KOPT-K1 (cell line): ENCODE data around the gene EGFLAM.
"Not testable (repeated sequence)": the region's sequence is repeated elsewhere in the genome, so short reads cannot be mapped to it uniquely, and the experiment has no call there.

Experiments used
- H3K27ac ChIP-seq: fragments of 200-600 bp; sonication (generic); 2 replicates; pipeline ENCODE4 v1.5.1; 2016; ENCODE audit warnings: antibody characterized with exemption, mild to moderate bottlenecking, low read depth, low read length; ENCODE audit not compliant: poor library complexity, severe bottlenecking
- H3K36me3 ChIP-seq: fragments of 200-600 bp; sonication (generic); 2 replicates; pipeline ENCODE4 v1.5.1; 2017; ENCODE audit warnings: antibody characterized with exemption, mild to moderate bottlenecking, low read length, moderate library complexity; ENCODE audit not compliant: insufficient read depth
- H3K9me3 ChIP-seq: fragments of 200-600 bp; sonication (generic); 2 replicates; pipeline ENCODE4 v1.5.1; 2017; ENCODE audit warnings: antibody characterized with exemption, low read length, mild to moderate bottlenecking; ENCODE audit not compliant: insufficient read depth, poor library complexity, severe bottlenecking

The EGFLAM gene

GRCh38 chr5:38331831-38332230, 73.5 kb downstream of the EGFLAM start:
- no peaks in the 10 kb centered on the region for H3K9me3 ChIP-seq
- H3K27ac ChIP-seq = no peak overlapping the region
- no peaks in the 10 kb centered on the region for H3K36me3 ChIP-seq

GRCh38 chr5:38333181-38333580, 74.8 kb downstream of the EGFLAM start:
- H3K36me3 ChIP-seq, H3K9me3 ChIP-seq, H3K27ac ChIP-seq: not testable (repeated sequence)

DNA sequence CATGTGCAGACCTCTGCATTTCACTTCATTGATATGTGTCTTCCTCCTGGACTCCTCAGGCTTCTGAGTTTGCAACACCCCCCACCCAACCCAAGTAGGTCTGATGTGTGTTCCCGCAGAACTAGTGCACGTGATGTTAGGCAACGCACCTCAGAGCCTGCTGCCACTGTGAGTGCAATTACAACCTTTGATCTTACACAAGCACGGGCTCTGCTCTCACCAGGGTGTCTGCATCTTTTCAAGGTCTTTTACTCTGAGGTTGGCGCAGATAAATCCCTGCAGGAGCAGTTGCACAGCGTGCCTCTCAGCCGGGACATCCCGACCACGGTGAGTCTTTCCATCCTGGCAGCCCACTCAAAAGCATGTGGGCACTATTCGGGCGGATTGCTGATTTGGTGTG, 80.1 kb downstream of the EGFLAM start:
- H3K9me3 ChIP-seq = no peaks in the 10 kb centered on the region
- H3K36me3 ChIP-seq = no peaks in the 10 kb centered on the region
- H3K27ac ChIP-seq = no peak overlapping the region

DNA sequence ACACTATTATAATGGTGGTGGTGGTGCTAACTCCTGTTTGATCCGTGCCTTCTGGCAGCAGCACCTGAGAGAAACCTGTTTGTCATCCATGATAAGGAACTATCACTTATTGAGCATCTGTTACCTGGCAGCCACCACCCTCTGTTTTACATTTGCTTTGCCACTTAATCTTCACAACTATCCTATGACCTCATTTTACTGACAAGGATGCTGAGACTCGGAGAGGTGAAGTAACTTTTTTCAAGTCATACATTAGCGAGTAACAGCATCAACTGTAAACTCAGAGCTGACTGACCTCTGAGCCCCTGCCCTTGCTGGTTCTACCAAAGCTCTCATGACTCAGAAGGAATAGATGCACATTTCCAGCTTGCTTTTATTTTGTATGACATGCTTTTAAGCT, 81.1 kb downstream of the EGFLAM start:
- H3K9me3 ChIP-seq = no peaks in the 10 kb centered on the region
- no peaks in the 10 kb centered on the region for H3K36me3 ChIP-seq
- H3K27ac ChIP-seq = no peak overlapping the region

GRCh38 chr5:38341056-38341455, 82.7 kb downstream of the EGFLAM start:
- Histone ChIP-seq H3K27ac (no peak overlapping the region), H3K9me3 (no peaks in the 10 kb centered on the region), H3K36me3 (no peaks in the 10 kb centered on the region)

GRCh38 chr5:38341641-38342040, 83.3 kb downstream of the EGFLAM start:
- Histone ChIP-seq H3K27ac (no peak overlapping the region), H3K9me3 (no peaks in the 10 kb centered on the region), H3K36me3 (no peaks in the 10 kb centered on the region)

- H3K27ac ChIP-seq = no peak overlapping the region
- no peaks in the 10 kb centered on the region for H3K36me3 ChIP-seq
- H3K9me3 ChIP-seq = no peaks in the 10 kb centered on the region
Observed at GRCh38 chr5:38342261-38342660, 83.9 kb downstream of the EGFLAM start.

- Histone ChIP-seq H3K9me3 (no peaks in the 10 kb centered on the region), H3K36me3 (no peaks in the 10 kb centered on the region), H3K27ac (no peak overlapping the region)
Observed at GRCh38 chr5:38344891-38345290, 86.5 kb downstream of the EGFLAM start.

- Histone ChIP-seq H3K27ac (no peak overlapping the region), H3K36me3 (no peaks in the 10 kb centered on the region), H3K9me3 (no peaks in the 10 kb centered on the region)
Observed at GRCh38 chr5:38346593-38346992, 88.2 kb downstream of the EGFLAM start.

DNA sequence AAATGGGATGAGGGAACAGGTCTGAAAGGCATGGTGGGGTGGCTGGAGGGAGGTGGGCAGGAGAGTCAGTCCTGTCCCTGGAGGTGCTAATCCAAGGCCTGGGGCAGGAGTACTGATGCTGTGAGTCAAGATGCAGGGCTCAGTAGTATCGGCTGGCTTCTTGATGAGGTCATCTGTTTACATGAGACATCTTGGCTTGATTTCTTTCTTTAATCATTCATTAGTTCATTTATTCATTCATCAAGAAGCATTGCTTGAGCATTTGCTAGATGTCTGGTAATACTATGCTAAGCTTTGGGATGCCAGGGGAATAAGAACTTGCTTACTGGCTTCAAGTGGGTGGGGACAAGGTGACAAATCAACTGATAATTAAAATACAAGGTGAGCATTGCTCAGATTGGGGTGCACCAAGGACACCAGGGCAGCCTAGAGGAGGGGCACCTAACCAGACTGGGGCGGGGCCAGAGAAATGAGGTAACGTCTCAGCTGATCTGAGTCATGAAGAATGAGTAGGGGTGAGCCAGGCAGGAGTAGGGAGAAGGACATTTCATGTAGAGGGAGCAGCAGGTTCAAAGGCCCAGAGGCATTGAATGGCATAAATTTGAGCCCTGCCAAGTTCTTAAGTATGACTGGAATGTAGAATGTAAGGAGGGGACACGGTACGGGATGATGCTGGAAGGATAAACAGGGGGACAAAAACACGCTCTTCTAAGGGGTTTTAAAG, 88.8 kb downstream of the EGFLAM start:
- Histone ChIP-seq H3K9me3 (no peaks in the 10 kb centered on the region), H3K27ac (no peak overlapping the region), H3K36me3 (no peaks in the 10 kb centered on the region)

- H3K36me3 ChIP-seq = no peaks in the 10 kb centered on the region
- H3K9me3 ChIP-seq = no peaks in the 10 kb centered on the region
- H3K27ac ChIP-seq = no peak overlapping the region
Observed at GRCh38 chr5:38347896-38348295, 89.5 kb downstream of the EGFLAM start.

DNA sequence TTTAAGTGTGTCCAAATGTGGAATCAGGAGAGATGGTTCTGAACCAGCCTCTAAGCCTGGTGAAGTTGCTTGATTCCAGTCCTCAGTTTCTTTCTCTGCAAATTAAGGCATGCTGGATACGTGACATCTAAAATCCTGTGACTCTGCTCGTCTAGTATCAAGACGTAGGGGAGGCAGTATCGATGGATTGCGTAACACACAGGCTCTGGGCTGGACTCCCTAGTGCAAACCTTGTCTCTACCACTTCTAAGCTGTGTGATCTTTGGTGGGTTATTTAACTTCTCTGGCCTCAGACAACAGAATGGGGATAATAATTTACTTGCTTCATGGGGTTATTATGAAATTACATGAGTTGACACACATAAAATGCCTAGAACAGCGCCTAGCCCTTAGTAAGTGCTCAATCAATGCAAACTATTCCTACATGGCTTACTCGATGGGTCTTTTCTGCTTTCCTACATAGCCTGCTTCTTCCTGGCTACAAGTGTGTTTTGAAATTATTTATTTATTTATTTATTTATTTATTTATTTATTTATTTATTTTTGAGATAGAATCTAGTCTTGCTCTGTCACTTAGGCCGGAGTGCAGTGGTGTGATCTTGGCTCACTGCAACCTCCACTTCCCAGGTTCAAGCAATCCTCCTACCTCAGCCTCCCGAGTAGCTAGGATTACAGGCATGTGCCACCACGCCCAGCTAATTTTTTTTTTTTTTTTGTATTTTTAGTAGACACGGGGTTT, 102.1 kb downstream of the EGFLAM start:
- Histone ChIP-seq H3K27ac (no peak overlapping the region), H3K9me3 (no peaks in the 10 kb centered on the region), H3K36me3 (no peaks in the 10 kb centered on the region)

DNA sequence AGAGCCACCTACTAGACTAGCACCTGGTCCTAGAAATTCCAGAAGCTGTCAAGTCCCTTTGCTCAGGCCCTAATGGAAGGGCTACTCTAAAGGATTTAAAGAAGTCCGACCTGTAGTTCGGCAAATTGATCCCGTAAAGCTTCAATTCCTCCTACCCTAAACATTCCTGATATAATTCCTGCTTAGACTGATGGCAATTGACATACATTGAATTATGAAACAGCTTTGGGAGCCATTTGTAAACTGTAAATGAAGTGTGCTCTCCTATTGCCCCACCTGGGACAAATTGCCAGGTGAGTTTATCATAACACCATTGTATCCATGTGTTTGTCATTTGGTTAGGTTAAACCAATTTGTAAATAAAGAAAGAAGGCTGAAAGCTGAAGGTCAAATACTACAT, 104.4 kb downstream of the EGFLAM start:
- H3K27ac ChIP-seq = no peak overlapping the region
- H3K9me3 ChIP-seq = no peaks in the 10 kb centered on the region
- H3K36me3 ChIP-seq = no peaks in the 10 kb centered on the region

DNA sequence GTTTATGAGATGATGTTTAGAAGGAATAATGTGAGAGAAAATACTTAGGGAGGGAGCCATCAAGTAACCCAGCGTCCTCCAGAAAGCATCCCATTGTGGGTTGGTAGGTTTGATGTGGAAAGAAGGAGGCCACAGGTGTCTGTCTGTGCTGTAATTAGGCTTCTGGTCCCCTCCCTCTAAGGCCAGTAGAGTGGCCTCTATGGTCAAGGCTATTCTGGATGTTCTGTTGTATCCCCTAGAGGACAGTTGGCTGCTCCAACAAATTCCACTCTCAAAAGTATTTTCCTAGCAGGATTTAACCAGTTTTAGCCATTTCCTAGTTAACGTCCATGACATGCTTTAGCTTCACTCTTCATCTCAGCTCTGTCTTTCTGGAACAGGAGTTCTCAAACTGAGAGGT, 106.5 kb downstream of the EGFLAM start:
- H3K36me3 ChIP-seq = no peaks in the 10 kb centered on the region
- no peaks in the 10 kb centered on the region for H3K9me3 ChIP-seq
- no peak overlapping the region for H3K27ac ChIP-seq

GRCh38 chr5:38367410-38367809, 109.1 kb downstream of the EGFLAM start:
- H3K9me3 ChIP-seq = no peaks in the 10 kb centered on the region
- no peaks in the 10 kb centered on the region for H3K36me3 ChIP-seq
- H3K27ac ChIP-seq = no peak overlapping the region

DNA sequence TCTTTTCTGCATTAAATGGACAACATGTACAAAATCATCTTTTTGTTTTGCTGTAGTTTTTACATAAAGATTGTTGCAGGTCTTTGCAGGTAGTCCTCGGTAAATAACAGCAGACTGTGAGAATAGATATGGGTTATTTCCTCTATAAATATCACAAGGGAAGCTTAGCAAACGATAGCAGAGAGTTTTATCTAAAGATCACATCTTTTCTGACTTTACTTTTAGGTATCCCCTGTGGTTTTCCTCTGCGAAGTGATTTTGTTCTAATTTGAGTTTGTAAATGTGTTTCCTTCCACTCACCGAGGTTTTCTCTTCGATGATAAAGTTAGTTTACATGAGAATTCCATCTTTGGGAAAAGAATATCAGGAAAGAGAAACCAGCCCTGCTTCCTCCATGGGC, 109.6 kb downstream of the EGFLAM start:
- Histone ChIP-seq H3K27ac (no peak overlapping the region), H3K9me3 (no peaks in the 10 kb centered on the region), H3K36me3 (no peaks in the 10 kb centered on the region)
